Peyer's patch (tissue), 4 donors: ENCODE measurements around the gene MPDZ. TPM values are rescaled to one million over a fixed set of nuclear protein-coding genes. Genes with fewer than 3 reads are reported as not detected.

Source experiments
- DNase-seq, 3 donors: peaks; one replicate each; pipeline ENCODE4 v3.0.0-alpha.2; 2017 to 2019
- H3K27ac ChIP-seq, 4 donors: fragments of 200-600 bp; sonication (generic); one replicate each; pipeline ENCODE4 v1.5.1; 2016 to 2019
- H3K27me3 ChIP-seq, 2 donors: fragments of 200-600 bp; sonication (generic); one replicate each; pipeline ENCODE4 v1.5.1; 2019
- H3K36me3 ChIP-seq, 3 donors: fragments of 200-600 bp; sonication (generic); one replicate each; pipeline ENCODE4 v1.5.1; 2016 to 2019
- H3K4me1 ChIP-seq, 4 donors: fragments of 200-600 bp; sonication (generic); one replicate each; pipeline ENCODE4 v1.5.1; 2016 to 2019
- H3K4me3 ChIP-seq, 4 donors: fragments of 200-600 bp; sonication (generic); 1 replicate in 3 of 4; 2 replicates in 1 of 4; pipeline ENCODE4 v1.5.1; 2016 to 2019; ENCODE audit warnings: mild to moderate bottlenecking in 1 of 4
- H3K9me3 ChIP-seq, 4 donors: fragments of 200-600 bp; sonication (generic); one replicate each; pipeline ENCODE4 v1.5.1; 2016 to 2019; ENCODE audit warnings: mild to moderate bottlenecking in 1 of 4
- CTCF ChIP-seq, 6 experiments: fragments of 450-650 bp in 4 of 6; fragments of 200-600 bp in 2 of 6; sonication (generic) in 1 of 6; IDR thresholded peaks; one replicate each; pipeline ENCODE4 v1.5.1; 2017 to 2019; ENCODE audit warnings: antibody characterized with exemption in 6 of 6, mild to moderate bottlenecking in 3 of 6, moderate library complexity in 1 of 6
- POLR2A ChIP-seq, 2 donors: fragments of 450-650 bp; IDR thresholded peaks; one replicate each; pipeline ENCODE4 v1.5.1; 2017; ENCODE audit warnings: antibody characterized with exemption in 2 of 2, mild to moderate bottlenecking in 2 of 2, moderate library complexity in 2 of 2
- total RNA-seq, 4 donors: library from RNA; depleted of rRNA; stranded (reverse); fragments of >200 nt; gene quantifications; one replicate each; pipeline ENCODE4 v1.1.0, GENCODE V29; 2016

The MPDZ gene
- total RNA-seq, 4 donors from 2014 or later = 4.6 to 34.7 (median 10.8) TPM

GRCh38 chr9:13263511-13263910 lies 16.0 kb downstream of the MPDZ start:
- Histone ChIP-seq H3K36me3 (no peaks in the 10 kb centered on the region), H3K27me3 (no peaks in the 10 kb centered on the region), H3K4me1 (no peaks in the 10 kb centered on the region), H3K4me3 (no peak overlapping the region), H3K27ac (no peak overlapping the region), H3K9me3 (no peaks in the 10 kb centered on the region)
- no peak for TF ChIP-seq CTCF (IDR thresholded peaks at IDR 0.05)
- no peak for TF ChIP-seq POLR2A (IDR thresholded peaks at IDR 0.05)
- no peak for DNase-seq

GRCh38 chr9:13252852-13253251 lies 26.6 kb downstream of the MPDZ start:
- no peak for DNase-seq
- TF ChIP-seq CTCF (IDR thresholded peaks at IDR 0.05) (no peak), POLR2A (IDR thresholded peaks at IDR 0.05) (no peak)
- Histone ChIP-seq H3K36me3 (no peaks in the 10 kb centered on the region), H3K9me3 (no peaks in the 10 kb centered on the region), H3K4me1 (no peaks in the 10 kb centered on the region), H3K27me3 (no peaks in the 10 kb centered on the region), H3K4me3 (no peak overlapping the region), H3K27ac (no peak overlapping the region)

GRCh38 chr9:13244181-13244580 lies 35.3 kb downstream of the MPDZ start:
- Histone ChIP-seq H3K4me3 (no peak overlapping the region), H3K27ac (no peak overlapping the region), H3K9me3 (no peaks in the 10 kb centered on the region), H3K27me3 (no peaks in the 10 kb centered on the region), H3K36me3 (no peaks in the 10 kb centered on the region), H3K4me1 (no peaks in the 10 kb centered on the region)
- no peak for DNase-seq
- TF ChIP-seq POLR2A (IDR thresholded peaks at IDR 0.05) (no peak), CTCF (IDR thresholded peaks at IDR 0.05) (no peak)

GRCh38 chr9:13241283-13241682 lies 38.2 kb downstream of the MPDZ start:
- Histone ChIP-seq H3K27me3 (no peaks in the 10 kb centered on the region), H3K9me3 (no peaks in the 10 kb centered on the region)

GRCh38 chr9:13239660-13240059 lies 39.8 kb downstream of the MPDZ start:
- Histone ChIP-seq H3K9me3 (no peaks in the 10 kb centered on the region), H3K27me3 (no peaks in the 10 kb centered on the region), H3K4me1 (no peaks in the 10 kb centered on the region), H3K27ac (no peak overlapping the region), H3K4me3 (no peak overlapping the region), H3K36me3 (no peaks in the 10 kb centered on the region)
- DNase-seq = no peak
- TF ChIP-seq CTCF (IDR thresholded peaks at IDR 0.05) (no peak), POLR2A (IDR thresholded peaks at IDR 0.05) (no peak)

More at GRCh38 chr9:13241283-13241682, 38.2 kb downstream of the MPDZ start:
- TF ChIP-seq CTCF (IDR thresholded peaks at IDR 0.05) = no peak
- no peak for TF ChIP-seq POLR2A (IDR thresholded peaks at IDR 0.05)
- DNase-seq = no peak
- H3K27ac ChIP-seq = no peak overlapping the region
- H3K4me1 ChIP-seq = no peaks in the 10 kb centered on the region
- H3K4me3 ChIP-seq = no peak overlapping the region
- no peaks in the 10 kb centered on the region for H3K36me3 ChIP-seq

- TF ChIP-seq POLR2A (IDR thresholded peaks at IDR 0.05) (no peak), CTCF (IDR thresholded peaks at IDR 0.05) (no peak)
- no peaks in the 10 kb centered on the region for H3K27me3 ChIP-seq
- H3K36me3 ChIP-seq = no peaks in the 10 kb centered on the region
- no peaks in the 10 kb centered on the region for H3K9me3 ChIP-seq
- H3K4me1 ChIP-seq = no peaks in the 10 kb centered on the region
- no peak overlapping the region for H3K27ac ChIP-seq
- no peak overlapping the region for H3K4me3 ChIP-seq
- no peak for DNase-seq
Observed at GRCh38 chr9:13239208-13239607, 40.3 kb downstream of the MPDZ start.
